Body of pancreas (tissue), 4 donors: ENCODE results near the gene MYL2. TPM values are rescaled to one million over a fixed set of nuclear protein-coding genes. Genes with fewer than 3 reads are reported as not detected.

Experiments
- ATAC-seq: fragments of 150-250 bp; one replicate; pipeline ENCODE4 v1.9.1; 2016
- DNase-seq, 4 donors: peaks; one replicate each; pipeline ENCODE4 v3.0.0-alpha.2; 2019
- H3K27ac ChIP-seq, 4 donors: fragments of 200-600 bp; sonication (generic); 1 replicate in 3 of 4; 2 replicates in 1 of 4; pipeline versions ENCODE4 v1.5.1 to v1.6.1; 2016 to 2019; ENCODE audit warnings: mild to moderate bottlenecking in 1 of 4, mixed read lengths in 1 of 4, moderate library complexity in 1 of 4
- H3K27me3 ChIP-seq, 2 donors: fragments of 200-600 bp; sonication (generic); one replicate each; pipeline ENCODE4 v1.6.0; 2016; ENCODE audit warnings: mild to moderate bottlenecking in 1 of 2
- H3K36me3 ChIP-seq, 2 donors: fragments of 200-600 bp; sonication (generic); replicated peaks in 1 of 2; 2 replicates each; pipeline ENCODE4 v1.5.1; 2016; ENCODE audit warnings: low read depth in 2 of 2; ENCODE audit not compliant: insufficient read depth in 1 of 2
- H3K4me1 ChIP-seq: fragments of 200-600 bp; sonication (generic); one replicate; pipeline ENCODE4 v1.6.0; 2016
- H3K4me3 ChIP-seq, 2 donors: fragments of 200-600 bp; sonication (generic); 1 replicate in 1 of 2; 2 replicates in 1 of 2; pipeline ENCODE4 v1.5.1; 2016 to 2019
- H3K9me3 ChIP-seq, 3 donors: fragments of 200-600 bp; sonication (generic); 1 replicate in 2 of 3; 2 replicates in 1 of 3; pipeline ENCODE4 v1.5.1; 2016
- POLR2A ChIP-seq, 3 donors: fragments of 450-650 bp; IDR thresholded peaks; one replicate each; pipeline ENCODE4 v1.6.1; 2016; ENCODE audit warnings: antibody characterized with exemption in 3 of 3, mild to moderate bottlenecking in 2 of 3
- WGBS, 2 donors: methylation state at CpG; one replicate each; pipeline ENCODE4 v1.1.5; 2017; 5-methylcytosine and 5-hydroxymethylcytosine counted together
- intact Hi-C: fragments of 100-400 bp; cut with DNase I; formaldehyde crosslinking; loops from one replicate; pipeline ENCODE4 v1.15.1; 2023
- total RNA-seq, 2 donors: library from RNA; depleted of rRNA; stranded (reverse); fragments of >200 nt; gene quantifications; one replicate each; pipeline ENCODE4 v1.1.0, GENCODE V29; 2016
- TF ChIP-seq, protein P1 (sequence below), 7 experiments: fragments of 450-650 bp in 4 of 7; fragments of 200-600 bp in 3 of 7; sonication (generic) in 3 of 7; IDR thresholded peaks; one replicate each; pipeline ENCODE4 v1.5.1; 2016 to 2019; ENCODE audit warnings: antibody characterized with exemption in 7 of 7

The MYL2 gene
- total RNA-seq, 2 donors from 2014 or later = not detected

GRCh38 chr12:110885152-110885840 lies 35.1 kb downstream of the MYL2 start:
- 69 to 74% methylated on average over 6 of the region's 6 CpGs for WGBS, 2 donors
- intact Hi-C loops = no loop called here
- no peaks in the 10 kb centered on the region for H3K9me3 ChIP-seq

GRCh38 chr12:110883251-110883650 lies 37.1 kb downstream of the MYL2 start:
- Histone ChIP-seq H3K27ac (no peak overlapping the region), H3K4me3 (no peak overlapping the region), H3K36me3 (no peaks in the 10 kb centered on the region), H3K27me3 (no peaks in the 10 kb centered on the region), H3K4me1 (no peaks in the 10 kb centered on the region), H3K9me3 (no peaks in the 10 kb centered on the region)
- intact Hi-C loops = no loop called here
- no peak for TF ChIP-seq POLR2A (IDR thresholded peaks at IDR 0.05)
- TF ChIP-seq, protein P1, sequence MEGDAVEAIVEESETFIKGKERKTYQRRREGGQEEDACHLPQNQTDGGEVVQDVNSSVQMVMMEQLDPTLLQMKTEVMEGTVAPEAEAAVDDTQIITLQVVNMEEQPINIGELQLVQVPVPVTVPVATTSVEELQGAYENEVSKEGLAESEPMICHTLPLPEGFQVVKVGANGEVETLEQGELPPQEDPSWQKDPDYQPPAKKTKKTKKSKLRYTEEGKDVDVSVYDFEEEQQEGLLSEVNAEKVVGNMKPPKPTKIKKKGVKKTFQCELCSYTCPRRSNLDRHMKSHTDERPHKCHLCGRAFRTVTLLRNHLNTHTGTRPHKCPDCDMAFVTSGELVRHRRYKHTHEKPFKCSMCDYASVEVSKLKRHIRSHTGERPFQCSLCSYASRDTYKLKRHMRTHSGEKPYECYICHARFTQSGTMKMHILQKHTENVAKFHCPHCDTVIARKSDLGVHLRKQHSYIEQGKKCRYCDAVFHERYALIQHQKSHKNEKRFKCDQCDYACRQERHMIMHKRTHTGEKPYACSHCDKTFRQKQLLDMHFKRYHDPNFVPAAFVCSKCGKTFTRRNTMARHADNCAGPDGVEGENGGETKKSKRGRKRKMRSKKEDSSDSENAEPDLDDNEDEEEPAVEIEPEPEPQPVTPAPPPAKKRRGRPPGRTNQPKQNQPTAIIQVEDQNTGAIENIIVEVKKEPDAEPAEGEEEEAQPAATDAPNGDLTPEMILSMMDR (IDR thresholded peaks at IDR 0.05) = no peak
- no peak for ATAC-seq
- 71 to 89% methylated on average over 4 of the region's 4 CpGs for WGBS, 2 donors
- no peak for DNase-seq

More at GRCh38 chr12:110885152-110885840, 35.1 kb downstream of the MYL2 start:
- no peak overlapping the region for H3K4me3 ChIP-seq
- ATAC-seq = no peak
- H3K27ac ChIP-seq = no peak overlapping the region
- H3K27me3 ChIP-seq = no peaks in the 10 kb centered on the region
- DNase-seq = no peak
- H3K36me3 ChIP-seq = no peaks in the 10 kb centered on the region
- TF ChIP-seq POLR2A (IDR thresholded peaks at IDR 0.05) = no peak
- TF ChIP-seq, protein P1 (IDR thresholded peaks at IDR 0.05) = no peak
- H3K4me1 ChIP-seq = no peaks in the 10 kb centered on the region

DNA sequence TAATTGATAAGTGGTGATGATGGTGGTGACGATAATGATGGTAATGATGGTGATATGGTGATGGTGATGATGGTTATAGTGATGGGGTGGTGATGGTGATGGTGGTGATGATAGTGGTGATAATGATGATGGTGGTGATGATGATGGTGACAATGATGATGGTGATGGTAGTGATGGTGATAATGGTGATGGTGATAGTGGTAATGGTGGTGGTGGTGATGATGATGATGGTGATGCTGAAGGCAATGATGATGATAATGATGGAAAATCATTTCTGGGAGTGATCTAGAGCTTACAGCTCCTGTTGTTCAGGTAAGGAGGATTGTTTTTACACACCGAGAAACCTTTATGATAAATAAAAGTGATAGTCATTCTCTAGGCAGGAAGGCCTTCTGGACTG lies 39.7 kb downstream of the MYL2 start:
- no peaks in the 10 kb centered on the region for H3K4me1 ChIP-seq
- DNase-seq (no peak), ATAC-seq (no peak)
- TF ChIP-seq POLR2A (IDR thresholded peaks at IDR 0.05) = no peak
- TF ChIP-seq, protein P1 (IDR thresholded peaks at IDR 0.05) = no peak
- no peak overlapping the region for H3K27ac ChIP-seq
- WGBS, 2 donors = 53 to 68% methylated on average over 2 of the region's 2 CpGs
- no peaks in the 10 kb centered on the region for H3K36me3 ChIP-seq
- H3K27me3 ChIP-seq = no peaks in the 10 kb centered on the region
- intact Hi-C loops = no loop called here
- no peaks in the 10 kb centered on the region for H3K9me3 ChIP-seq
- no peak overlapping the region for H3K4me3 ChIP-seq

DNA sequence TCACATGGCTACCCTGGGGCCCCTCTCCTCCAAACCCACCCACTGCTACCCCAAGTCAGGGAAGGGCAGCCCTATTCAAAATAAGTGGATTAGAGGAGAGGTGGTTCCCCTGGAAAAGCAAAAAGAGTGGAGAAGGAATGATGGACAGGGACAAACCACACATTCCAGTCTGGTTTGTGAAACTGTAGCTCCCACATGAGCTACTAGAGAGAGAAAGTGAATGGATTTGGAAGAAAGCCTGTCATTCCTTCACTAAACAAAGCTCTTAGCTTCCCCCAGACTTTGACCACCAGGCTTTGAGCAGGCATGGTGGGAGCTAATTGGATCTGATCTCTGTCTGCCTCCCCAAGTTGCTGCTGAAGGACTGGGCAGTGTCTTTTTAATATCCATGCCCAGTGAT lies 45.6 kb downstream of the MYL2 start:
- no peak overlapping the region for H3K27ac ChIP-seq
- H3K27me3 ChIP-seq = no peaks in the 10 kb centered on the region
- intact Hi-C loops = no loop called here
- no peak overlapping the region for H3K4me3 ChIP-seq
- no peak for ATAC-seq
- no peaks in the 10 kb centered on the region for H3K9me3 ChIP-seq
- H3K4me1 ChIP-seq = no peaks in the 10 kb centered on the region
- H3K36me3 ChIP-seq = no peaks in the 10 kb centered on the region
- DNase-seq = no peak
- TF ChIP-seq, protein P1 (IDR thresholded peaks at IDR 0.05) = no peak
- TF ChIP-seq POLR2A (IDR thresholded peaks at IDR 0.05) = no peak

DNA sequence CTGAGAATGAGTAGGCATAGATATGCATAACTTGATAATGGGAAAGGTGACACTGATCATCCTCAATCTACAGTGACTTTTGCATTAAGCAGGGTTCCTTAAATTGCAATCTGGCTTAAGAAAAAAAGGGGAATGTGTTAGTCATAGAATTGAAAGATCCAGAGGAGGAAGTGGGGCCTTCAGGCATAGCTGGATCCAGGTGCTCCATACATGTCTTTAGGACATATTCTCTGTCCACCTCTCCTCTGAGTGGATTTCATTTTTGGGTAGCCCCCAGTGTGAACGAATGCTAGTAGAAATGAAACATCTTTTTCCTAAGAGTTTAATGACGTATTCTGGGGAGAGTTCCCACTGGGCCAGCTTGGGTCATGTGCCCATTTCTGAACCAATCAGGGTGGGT lies 46.0 kb downstream of the MYL2 start:
- Histone ChIP-seq H3K4me1 (no peaks in the 10 kb centered on the region), H3K4me3 (no peak overlapping the region), H3K27me3 (no peaks in the 10 kb centered on the region), H3K27ac (no peak overlapping the region), H3K36me3 (no peaks in the 10 kb centered on the region), H3K9me3 (no peaks in the 10 kb centered on the region)
- TF ChIP-seq, protein P1 (IDR thresholded peaks at IDR 0.05) = no peak
- no peak for TF ChIP-seq POLR2A (IDR thresholded peaks at IDR 0.05)
- ATAC-seq = no peak
- intact Hi-C loops = no loop called here
- 67 to 68% methylated on average over 2 of the region's 2 CpGs for WGBS, 2 donors
- DNase-seq = no peak
